ENCODE data around the gene KIFC3. TPM values are rescaled to one million over a fixed set of nuclear protein-coding genes. Genes with fewer than 3 reads are reported as not detected.
"Not testable (repeated sequence)": the region's sequence is repeated elsewhere in the genome, so short reads cannot be mapped to it uniquely, and the experiment has no call there.

KIFC3 gene
- total RNA-seq, 2 donors from 2014 or later = 40.6 to 59.5 TPM

GRCh38 chr16:57843400-57843799, 41.1 kb upstream of the KIFC3 start:
- Histone ChIP-seq H3K9me3 (no peaks in the 10 kb centered on the region), H3K27me3 (no peaks in the 10 kb centered on the region), H3K36me3 (no peaks in the 10 kb centered on the region), H3K27ac (no peak overlapping the region), H3K4me1 (no peaks in the 10 kb centered on the region), H3K4me3 (no peak overlapping the region)
- no peak for TF ChIP-seq CTCF (IDR thresholded peaks at IDR 0.05)
- no peak for DNase-seq (ENCODE audit: low spot score)

DNA sequence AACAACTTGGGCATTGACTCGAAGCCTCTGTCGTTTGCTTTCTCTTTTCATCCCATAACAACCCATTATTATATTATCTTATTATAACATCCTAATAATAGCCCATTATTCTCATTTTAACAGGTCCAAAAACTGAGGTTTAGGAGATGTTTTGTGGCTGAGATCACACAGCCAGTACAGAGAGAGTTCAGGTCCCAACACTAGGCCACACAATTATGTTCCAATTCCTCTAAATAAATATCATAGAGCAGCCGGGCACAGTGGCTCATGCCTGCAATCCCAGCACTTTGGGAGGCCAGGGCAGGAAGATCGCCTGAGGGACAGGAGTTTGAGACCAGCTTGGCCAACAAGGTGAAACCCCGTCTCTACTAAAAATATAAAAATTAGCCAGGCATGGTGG, 40.3 kb upstream of the KIFC3 start:
- no peaks in the 10 kb centered on the region for H3K27me3 ChIP-seq
- no peak for DNase-seq (ENCODE audit: low spot score)
- H3K4me3 ChIP-seq = no peak overlapping the region
- H3K36me3 ChIP-seq = no peaks in the 10 kb centered on the region
- no peaks in the 10 kb centered on the region for H3K4me1 ChIP-seq
- H3K9me3 ChIP-seq = no peaks in the 10 kb centered on the region
- TF ChIP-seq CTCF (IDR thresholded peaks at IDR 0.05) = no peak
- H3K27ac ChIP-seq = no peak overlapping the region

- H3K36me3 ChIP-seq = no peaks in the 10 kb centered on the region
- no peak for TF ChIP-seq CTCF (IDR thresholded peaks at IDR 0.05)
- H3K9me3 ChIP-seq = no peaks in the 10 kb centered on the region
- H3K4me3 ChIP-seq = no peak overlapping the region
- H3K27me3 ChIP-seq = no peaks in the 10 kb centered on the region
- no peak overlapping the region for H3K27ac ChIP-seq
- no peaks in the 10 kb centered on the region for H3K4me1 ChIP-seq
- DNase-seq (ENCODE audit: low spot score) = no peak
Observed at GRCh38 chr16:57840833-57841232, 38.5 kb upstream of the KIFC3 start.

GRCh38 chr16:57838161-57838560, 35.9 kb upstream of the KIFC3 start:
- no peaks in the 10 kb centered on the region for H3K4me1 ChIP-seq
- no peak overlapping the region for H3K4me3 ChIP-seq
- no peak overlapping the region for H3K27ac ChIP-seq
- no peaks in the 10 kb centered on the region for H3K9me3 ChIP-seq
- no peaks in the 10 kb centered on the region for H3K27me3 ChIP-seq
- H3K36me3 ChIP-seq = no peaks in the 10 kb centered on the region
- no peak for DNase-seq (ENCODE audit: low spot score)
- TF ChIP-seq CTCF (IDR thresholded peaks at IDR 0.05) = no peak

- no peaks in the 10 kb centered on the region for H3K27me3 ChIP-seq
- no peaks in the 10 kb centered on the region for H3K36me3 ChIP-seq
- H3K27ac ChIP-seq = no peak overlapping the region
- H3K9me3 ChIP-seq = no peaks in the 10 kb centered on the region
- no peak for DNase-seq (ENCODE audit: low spot score)
- no peak overlapping the region for H3K4me3 ChIP-seq
- no peak for TF ChIP-seq CTCF (IDR thresholded peaks at IDR 0.05)
- no peaks in the 10 kb centered on the region for H3K4me1 ChIP-seq
Observed at GRCh38 chr16:57837305-57838125, 35.2 kb upstream of the KIFC3 start.

DNA sequence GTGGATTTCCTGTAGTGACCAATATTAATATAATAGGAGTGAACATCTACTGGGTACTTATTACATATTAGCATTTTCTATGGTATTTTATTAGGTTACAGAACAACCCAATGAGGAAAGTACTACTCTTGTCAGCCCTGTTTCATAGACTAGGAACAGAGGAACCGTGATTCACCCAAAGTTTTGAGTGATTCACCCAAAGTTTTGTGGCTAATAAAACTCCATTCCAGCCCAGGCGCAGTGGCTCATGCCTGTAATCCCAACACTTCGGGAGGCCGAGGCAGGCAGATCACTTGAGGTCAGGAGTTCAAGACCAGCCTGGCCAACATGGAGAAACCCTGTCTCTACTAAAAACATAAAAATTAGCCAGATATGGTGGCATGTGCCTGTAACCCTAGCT, 33.1 kb upstream of the KIFC3 start:
- not testable (repeated sequence) for H3K4me1 ChIP-seq; DNase-seq (ENCODE audit: low spot score); H3K36me3 ChIP-seq; H3K27me3 ChIP-seq; H3K4me3 ChIP-seq; H3K9me3 ChIP-seq; H3K27ac ChIP-seq
